Activated CD8-positive, alpha-beta memory T cell treated with anti-CD3 and anti-CD28 coated beads for 36 hours (primary cell): ENCODE data around the gene HSPA1B. TPM values are rescaled to one million over a fixed set of nuclear protein-coding genes. Genes with fewer than 3 reads are reported as not detected.
"Not testable (repeated sequence)": the region's sequence is repeated elsewhere in the genome, so short reads cannot be mapped to it uniquely, and the experiment has no call there.

Source experiments
- CTCF ChIA-PET: fragments of 350-600 bp; sonication (Branson Sonifier 250); formaldehyde crosslinking; loops from one replicate; lab custom pipeline; 2021; ENCODE audit warnings: antibody characterized with exemption; lab: Charles Lee
- POLR2A ChIA-PET: fragments of 350-600 bp; sonication (Branson Sonifier 250); formaldehyde crosslinking; loops from one replicate; lab custom pipeline; 2021; ENCODE audit warnings: antibody characterized with exemption; lab: Charles Lee
- total RNA-seq, 2 experiments: library from RNA; stranded (reverse); gene quantifications; one replicate each; pipeline ENCODE4 v1.2.3, GENCODE V29; 2021

Gene HSPA1B
- total RNA-seq, 2 experiments from 2014 or later = 82.6 to 86.9 TPM

DNA sequence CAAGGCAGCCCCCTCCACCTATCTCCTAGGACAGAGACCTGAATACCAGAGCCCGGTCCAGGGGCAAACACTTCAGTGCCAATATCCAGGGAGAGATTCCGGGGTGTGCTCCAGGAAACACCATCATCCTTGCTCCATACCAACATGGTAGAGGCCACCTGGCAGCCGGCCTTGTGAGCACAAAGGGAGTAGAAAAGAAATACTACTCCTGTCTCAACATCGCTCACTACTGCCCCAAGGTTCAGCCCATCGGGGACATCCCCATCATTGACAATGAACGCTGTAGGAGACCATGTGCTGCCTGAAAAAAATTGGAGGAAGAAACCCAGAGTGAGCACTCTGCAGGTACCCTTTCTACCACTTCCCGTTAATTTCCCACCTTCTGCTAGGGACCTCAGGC, 33.6 kb downstream of the HSPA1B start:
- ChIA-PET CTCF (no interaction called here), POLR2A (no interaction called here)

DNA sequence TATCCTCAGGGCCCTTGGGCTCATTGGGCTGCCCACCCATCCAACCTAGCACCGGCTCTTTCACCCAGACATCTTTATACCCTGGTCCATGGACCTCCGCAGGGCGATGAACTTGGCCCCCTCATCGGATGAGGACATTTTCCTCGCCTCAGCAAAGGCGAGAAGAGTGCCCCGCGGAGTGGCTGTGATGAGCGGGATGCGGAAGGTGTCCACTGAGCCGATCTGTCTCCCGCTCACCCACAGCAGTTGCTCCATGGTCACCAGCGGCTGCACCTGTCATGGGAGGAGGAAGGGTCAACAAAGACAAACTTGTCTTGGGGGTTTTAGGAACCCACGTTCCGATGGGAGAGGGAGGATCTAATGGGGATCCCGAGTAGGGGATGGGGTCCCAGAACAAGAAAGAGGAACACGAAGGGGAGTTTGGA, 34.4 kb downstream of the HSPA1B start:
- POLR2A ChIA-PET = interaction anchor here (1.6 kb wide), 1 partner anchor 18 kb away, joined by 9 read pairs; no protein-coding TSS in a partner anchor
- CTCF ChIA-PET = interaction anchor here (0.5 to 1.3 kb wide), 3 partner anchors 28 to 48 kb away, joined by 4 to 6 read pairs (median 5); partner anchors contain the start of gene EHMT2

DNA sequence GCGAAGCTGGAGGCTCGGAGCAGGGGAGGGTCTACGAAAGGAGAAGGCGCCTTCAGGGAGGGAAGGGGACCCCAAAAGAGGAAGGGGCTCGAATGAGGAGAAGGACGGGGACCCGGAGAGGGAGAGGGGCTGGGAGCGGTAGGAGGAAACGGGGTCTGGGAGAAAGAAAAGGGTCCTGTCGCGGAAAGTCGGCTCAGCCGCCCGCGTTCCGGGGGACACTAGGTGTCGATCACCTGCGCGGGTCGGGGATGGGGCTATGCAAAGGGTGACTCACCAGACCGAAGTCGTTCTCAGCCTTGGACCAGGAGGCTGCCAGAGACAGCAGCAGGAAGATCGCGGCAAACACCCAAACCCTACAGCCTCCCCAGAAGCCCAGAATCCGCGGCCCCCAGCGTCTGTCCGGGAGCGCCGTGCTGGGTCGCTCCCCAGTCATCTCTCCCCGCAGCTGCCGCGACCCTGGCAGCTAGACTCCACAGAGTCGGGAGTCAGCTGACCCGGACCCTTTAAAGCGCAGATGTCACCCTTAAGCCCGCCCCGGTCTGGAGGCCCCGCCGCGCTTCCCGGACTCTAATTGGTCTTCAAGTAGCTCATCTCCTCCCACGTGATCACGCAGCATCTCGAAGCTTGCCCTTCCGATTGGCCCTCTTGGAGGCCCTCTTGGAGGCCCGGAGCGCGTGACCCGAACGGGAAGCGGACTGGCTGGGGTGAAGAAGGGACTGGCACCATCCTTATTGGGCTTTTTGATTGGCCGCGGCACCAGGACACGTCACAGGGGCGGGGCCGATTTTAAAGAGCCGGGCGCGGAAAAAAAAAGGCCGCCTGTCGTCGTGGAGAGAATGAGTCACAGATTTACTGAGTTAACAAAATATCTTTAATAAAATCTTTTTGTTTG, 35.1 kb downstream of the HSPA1B start, which contains the start of gene NEU1:
TSS of gene NEU1 (minus strand) at position 478 of the 892 bp plus-strand sequence. CDS start at position 433, 45 bp downstream.
- CTCF ChIA-PET = interaction anchor here (0.5 to 1.9 kb wide), 6 partner anchors 27 to 210 kb away, joined by 3 to 8 read pairs (median 4); partner anchors contain the start of gene EHMT2
- POLR2A ChIA-PET = interaction anchor here (0.6 to 1.9 kb wide), 9 partner anchors 15 to 321 kb away, joined by 3 to 9 read pairs (median 4); partner anchors contain the start of genes ABHD16A, DDX39B, DXO and HSPA1B

DNA sequence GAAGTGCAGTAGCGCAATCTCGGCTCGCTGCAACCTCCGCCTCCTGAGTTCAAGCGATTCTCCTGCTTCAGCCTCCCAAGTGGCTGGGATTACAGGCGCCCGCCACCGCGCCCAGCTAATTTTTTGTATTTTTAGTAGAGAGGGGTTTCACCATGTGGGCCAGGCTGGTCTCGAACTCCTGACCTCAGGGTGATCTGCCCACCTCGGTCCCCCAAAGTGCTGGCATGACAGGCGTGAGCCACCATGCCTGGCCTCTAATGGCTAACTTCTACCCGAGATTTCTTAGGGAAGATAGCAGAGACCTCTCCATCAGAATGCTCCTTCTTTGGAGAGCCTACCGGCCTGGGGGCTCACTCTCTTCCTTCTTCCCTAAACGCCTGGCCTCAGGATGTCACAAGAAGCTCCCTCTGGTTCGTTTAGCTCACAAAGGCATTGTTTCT, 36.6 kb downstream of the HSPA1B start:
- CTCF ChIA-PET = interaction anchor here (0.6 to 1.9 kb wide), 5 partner anchors 11 to 1010 kb away, joined by 3 to 8 read pairs (median 4); no protein-coding TSS in a partner anchor
- POLR2A ChIA-PET = interaction anchor here (0.6 to 1.9 kb wide), 2 partner anchors 33 to 37 kb away, joined by 3 to 8 read pairs; partner anchors contain the start of gene HSPA1B

DNA sequence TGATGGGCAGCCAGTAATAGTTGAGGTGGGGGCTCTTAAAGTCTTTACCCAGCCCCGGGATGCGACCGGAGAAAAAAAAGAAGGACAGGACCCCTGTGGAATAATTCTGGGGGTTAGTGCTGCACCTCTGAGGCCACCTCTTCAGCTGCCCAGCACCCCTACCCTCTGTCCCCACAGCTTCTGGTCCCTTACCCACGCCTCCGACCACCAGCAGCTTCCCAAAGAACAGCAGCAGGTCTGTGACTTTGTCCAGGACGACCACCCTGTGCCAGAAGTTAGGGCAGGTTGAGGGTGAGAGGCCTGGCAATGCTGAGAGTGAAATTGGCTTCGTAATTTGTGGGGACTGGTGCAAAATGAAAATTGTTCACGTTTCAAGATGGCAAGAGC, 37.3 kb downstream of the HSPA1B start:
- CTCF ChIA-PET = interaction anchor here (0.6 to 1.1 kb wide), 3 partner anchors 10 to 34 kb away, joined by 3 to 4 read pairs (median 4); no protein-coding TSS in a partner anchor
- POLR2A ChIA-PET = no interaction called here

DNA sequence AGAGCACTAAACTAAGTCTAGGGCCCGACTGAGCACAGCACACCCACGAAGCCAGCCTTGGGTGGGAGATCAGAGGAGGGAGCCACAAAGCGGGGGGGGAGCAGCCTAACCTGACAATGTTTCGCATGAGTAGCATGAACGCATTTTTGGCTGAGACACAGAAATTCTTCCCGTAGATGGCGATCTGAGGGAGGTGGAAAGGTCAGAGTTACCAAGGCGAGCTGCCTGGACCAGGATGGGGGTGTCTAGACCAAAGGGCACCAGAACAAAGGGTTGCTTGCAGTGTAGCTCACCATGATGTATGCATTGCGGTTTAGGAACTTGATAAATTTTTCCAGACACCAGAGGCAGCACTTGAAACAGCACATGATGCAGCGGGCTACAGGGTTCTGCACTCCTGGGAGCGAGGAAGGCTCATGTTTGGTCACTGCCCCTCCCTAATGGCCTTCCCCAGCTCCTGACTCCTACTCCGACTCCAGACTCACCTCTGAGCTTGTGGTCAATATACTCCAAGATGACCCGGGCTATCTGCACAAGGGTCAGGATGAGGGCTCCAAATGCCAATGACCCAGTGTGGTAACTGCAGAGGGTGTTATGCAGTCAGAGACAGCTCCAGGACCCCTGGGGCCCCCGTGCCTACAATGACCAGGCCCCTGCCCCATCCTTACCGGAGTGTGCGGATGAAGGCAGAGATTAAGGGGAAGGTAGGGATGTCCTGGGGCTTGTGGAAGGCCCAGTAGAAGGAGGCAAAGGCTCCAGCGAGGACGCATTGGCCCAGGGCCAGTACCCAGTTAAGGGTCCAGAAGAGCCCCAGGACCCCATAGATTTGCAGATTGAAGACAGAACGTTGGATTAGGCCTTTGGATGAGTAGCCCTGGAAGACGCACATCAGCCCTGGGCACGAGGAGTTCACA, 37.9 kb downstream of the HSPA1B start:
- POLR2A ChIA-PET = no interaction called here
- CTCF ChIA-PET = interaction anchor here (0.6 to 0.8 kb wide), 3 partner anchors 23 to 35 kb away, joined by 3 to 4 read pairs (median 3); no protein-coding TSS in a partner anchor

DNA sequence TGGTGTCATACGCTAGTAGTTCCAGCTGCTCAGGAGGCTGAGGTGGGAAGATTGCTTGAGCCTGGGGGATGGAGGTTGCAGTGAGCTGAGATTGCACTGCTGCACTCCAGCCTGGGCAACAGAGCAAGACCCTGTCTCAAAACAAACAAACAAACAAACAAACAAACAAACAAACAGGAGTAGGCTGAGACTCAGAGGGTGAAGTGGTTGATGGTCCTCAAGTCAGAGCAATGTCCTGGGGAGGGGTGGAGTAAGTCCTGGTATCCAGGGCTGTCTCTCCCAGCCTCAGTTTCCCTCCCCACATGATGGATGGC, 41.1 kb downstream of the HSPA1B start:
- CTCF ChIA-PET = not testable (repeated sequence)

DNA sequence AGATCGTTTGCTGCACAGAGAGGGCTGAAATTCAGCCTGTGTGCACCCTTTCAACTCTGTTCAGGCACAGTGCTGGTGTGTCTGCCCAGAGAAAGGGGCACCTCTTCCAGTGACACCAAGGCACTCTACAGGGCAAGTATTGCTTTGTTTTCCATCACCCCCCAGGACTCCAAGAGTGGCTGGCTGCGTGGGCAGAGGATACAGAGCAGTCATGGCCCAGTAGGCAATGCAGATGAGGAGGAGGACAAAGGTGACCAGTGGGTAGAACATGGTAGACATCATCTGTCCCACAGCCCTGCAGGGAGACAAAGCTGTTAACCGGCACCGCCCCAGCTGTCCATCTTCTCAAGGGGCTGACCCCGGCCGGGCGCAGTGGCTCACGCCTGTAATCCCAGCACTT, 41.8 kb downstream of the HSPA1B start:
- ChIA-PET POLR2A (no interaction called here), CTCF (no interaction called here)

More for the DNA sequence above, 41.1 kb downstream of the HSPA1B start:
- POLR2A ChIA-PET = not testable (repeated sequence)

DNA sequence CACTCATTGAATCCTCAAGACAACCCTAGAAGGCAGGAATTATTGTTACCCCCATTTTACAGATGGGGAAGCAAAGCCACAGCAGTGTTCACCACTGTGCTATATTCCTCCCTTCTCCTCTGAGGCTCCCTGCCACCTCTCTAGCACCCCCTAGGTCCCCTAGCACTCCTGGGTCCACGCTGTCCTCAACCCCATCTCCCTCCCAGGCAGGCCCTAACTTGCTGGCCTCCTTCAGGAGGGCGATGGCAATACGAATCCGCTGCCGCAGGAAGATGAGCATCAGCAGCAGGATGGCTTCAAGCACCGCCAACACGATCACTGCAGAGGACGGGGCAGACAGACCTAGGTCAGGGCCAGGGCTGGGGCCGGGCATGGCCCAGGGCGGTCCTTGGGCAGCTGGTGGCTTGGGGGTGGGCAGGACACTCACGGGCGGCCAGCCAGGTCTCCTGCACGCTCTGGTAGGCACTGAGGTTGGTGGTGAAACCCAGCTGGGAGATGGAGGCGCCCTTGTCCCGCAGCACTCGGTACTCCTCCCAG, 42.9 kb downstream of the HSPA1B start:
- ChIA-PET POLR2A (no interaction called here), CTCF (no interaction called here)

DNA sequence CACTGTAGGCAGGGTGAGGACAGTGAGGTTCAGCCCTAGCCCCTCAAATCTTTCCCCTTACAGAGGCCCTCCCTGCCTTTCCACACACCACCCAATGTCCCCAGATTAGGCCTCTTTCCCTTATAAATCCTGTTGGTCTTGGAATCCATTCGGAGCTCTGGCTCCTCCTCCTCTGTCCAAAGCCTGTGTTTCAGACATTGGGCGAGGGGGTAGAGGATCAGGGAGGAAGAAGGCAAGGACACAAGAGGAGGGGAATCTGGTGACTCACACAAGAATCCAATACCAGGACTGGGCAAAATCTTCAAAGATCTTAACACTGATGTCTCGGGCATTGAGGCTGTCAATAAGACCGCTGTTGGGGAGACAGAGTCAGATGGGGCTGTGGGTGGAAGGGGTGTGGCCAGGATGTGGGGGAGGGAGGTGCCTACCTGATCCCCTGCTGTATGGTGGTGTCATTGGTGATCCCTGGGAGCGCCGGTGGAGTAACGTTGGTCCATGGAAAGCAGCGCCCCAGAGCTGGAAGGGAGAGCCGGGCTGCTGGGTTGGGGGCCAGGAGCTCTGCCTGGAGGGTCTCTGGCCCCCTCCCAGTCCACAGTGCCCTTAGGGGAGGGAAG, 43.6 kb downstream of the HSPA1B start:
- ChIA-PET CTCF (no interaction called here), POLR2A (interaction anchor here (0.6 kb wide), 1 partner anchor 35 kb away, joined by 3 read pairs; no protein-coding TSS in a partner anchor)

DNA sequence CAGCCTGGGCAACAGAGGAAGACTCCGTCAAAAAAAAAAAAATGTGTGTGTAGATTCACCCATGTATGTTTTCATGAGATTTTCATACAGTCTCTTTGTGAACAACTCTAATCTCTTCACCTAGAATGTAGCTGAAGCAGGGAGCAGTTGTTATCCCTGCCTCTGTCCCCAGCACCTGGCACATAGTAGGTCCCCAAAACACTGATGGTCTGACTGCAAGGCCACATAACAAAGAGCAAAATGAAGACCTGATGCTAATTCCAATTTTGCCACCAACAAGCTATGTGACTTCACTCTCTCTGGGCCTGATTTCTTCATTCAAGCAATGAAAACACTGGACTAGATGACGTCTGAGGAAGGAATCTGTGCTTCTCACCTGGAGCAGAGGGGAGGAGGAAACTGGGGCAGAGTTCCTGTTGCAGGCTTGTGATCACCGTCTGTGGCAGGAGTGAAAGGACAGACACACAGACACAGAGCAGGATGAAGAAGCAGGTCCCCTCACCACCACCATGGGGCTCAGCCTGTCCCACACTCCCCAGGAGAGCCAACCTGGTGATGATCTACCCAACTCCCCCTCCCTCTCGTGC, 46.6 kb downstream of the HSPA1B start:
- POLR2A ChIA-PET = no interaction called here

DNA sequence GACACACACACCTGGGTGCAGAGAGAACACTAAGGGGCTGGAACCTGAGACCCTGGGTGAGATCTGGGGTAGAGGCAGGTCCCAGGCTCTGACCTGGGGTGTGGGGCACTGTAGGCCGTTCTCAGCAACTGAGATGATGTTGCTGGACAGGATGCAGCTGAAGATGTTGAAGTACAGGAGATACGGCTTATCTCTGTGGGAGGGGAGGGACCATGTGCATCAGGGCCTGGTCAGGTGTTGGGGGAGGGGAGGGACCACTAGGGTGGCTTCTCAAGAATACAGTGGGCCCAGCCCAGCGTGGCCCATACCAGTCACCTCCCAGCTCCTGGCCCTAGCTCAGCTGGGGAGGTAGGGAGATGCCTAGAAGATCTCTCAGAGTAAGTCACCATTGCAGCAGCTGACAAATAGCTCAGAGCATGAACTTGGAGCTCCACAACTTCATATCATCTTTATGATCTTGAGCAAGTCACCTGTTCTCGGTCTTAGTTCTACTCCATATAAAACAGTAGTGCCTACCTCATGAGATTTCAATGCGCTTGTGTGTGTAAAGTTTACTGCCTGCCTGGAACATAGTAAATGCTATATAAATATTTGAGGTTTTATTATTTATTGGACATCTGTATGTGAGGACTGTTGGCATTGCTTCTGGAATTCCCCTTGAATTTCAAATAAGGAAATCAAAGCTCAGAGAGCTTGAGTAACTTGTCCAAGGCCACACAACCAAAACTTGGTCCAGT, 47.5 kb downstream of the HSPA1B start:
- POLR2A ChIA-PET = interaction anchor here (0.5 kb wide), 1 partner anchor 235 kb away, joined by 7 read pairs; no protein-coding TSS in a partner anchor
- CTCF ChIA-PET = interaction anchor here (2.0 kb wide), 1 partner anchor 11 kb away, joined by 4 read pairs; no protein-coding TSS in a partner anchor

More for the DNA sequence above, 46.6 kb downstream of the HSPA1B start:
- CTCF ChIA-PET = interaction anchor here (2.0 kb wide), 1 partner anchor 10 kb away, joined by 4 read pairs; no protein-coding TSS in a partner anchor

DNA sequence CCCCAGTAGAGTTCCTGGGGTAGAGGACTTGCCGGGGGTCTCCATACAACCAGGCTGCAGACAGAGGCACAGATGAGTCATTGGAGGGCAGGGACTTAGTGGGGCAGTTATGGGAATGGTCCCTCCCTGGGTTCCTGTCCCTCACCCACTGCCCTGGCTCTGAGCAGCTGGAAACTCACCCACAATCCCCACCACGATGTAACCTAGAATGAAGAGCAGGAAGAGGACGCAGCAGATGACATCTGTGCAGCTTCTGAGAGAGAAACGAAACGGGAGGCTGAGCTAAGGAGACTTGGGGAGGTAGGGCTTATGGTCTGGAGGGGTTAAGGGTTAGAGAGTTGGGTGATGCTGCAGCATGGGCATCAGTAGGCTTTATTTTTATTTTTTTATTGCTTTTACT, 48.3 kb downstream of the HSPA1B start:
- ChIA-PET POLR2A (no interaction called here), CTCF (interaction anchor here (2.0 kb wide), 1 partner anchor 12 kb away, joined by 4 read pairs; no protein-coding TSS in a partner anchor)

DNA sequence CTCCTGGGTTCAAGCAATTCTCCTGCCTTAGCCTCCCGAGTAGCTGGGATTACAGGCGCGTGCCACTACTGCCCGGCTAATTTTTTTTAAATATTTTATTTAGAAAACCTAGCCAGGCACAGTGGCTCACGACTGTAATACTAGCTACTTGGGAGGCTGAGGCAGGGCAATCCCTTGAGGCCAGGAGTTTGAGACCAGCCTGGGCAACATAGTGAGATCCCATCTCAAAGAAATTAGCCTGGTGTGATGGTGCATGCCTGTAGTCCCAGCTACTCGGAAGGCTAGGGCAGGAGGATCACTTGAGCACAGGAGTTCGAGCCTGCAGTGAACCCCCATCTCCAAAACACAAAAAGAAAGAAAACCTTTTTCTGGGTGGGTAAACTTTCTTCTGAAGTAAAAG, 48.8 kb downstream of the HSPA1B start:
- ChIA-PET POLR2A (no interaction called here), CTCF (interaction anchor here (1.0 to 2.0 kb wide), 3 partner anchors 12 to 21 kb away, joined by 3 to 4 read pairs (median 3); partner anchors contain the start of gene EHMT2)

DNA sequence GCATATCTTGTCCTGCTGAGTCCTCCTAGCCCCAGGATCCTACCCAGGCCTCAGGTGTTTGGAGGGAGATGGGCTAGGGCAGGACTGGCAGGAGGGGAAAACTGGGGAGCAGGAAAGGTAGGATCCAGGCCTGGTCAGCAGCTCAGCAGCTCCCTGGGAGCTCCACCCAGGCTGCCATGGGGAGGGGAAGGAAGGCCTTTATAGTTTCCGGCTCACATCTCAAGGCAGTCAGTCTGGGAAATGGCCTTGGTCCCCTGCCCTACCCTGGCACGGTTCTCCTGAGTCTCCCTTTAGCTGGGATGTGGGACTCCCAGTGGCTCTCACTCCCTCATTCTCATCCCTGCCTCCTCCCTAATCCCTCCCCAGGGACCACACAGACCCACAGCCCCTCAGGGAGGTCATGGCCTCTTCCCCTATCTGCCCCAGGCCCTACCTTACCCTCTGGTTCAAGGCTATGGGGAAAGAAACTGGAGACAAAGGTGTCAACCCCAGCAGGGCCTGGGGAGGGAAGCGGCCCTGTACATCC, 49.6 kb downstream of the HSPA1B start:
- CTCF ChIA-PET = interaction anchor here (0.6 to 1.2 kb wide), 3 partner anchors 11 to 182 kb away, joined by 3 read pairs; partner anchors contain the start of gene EHMT2

DNA sequence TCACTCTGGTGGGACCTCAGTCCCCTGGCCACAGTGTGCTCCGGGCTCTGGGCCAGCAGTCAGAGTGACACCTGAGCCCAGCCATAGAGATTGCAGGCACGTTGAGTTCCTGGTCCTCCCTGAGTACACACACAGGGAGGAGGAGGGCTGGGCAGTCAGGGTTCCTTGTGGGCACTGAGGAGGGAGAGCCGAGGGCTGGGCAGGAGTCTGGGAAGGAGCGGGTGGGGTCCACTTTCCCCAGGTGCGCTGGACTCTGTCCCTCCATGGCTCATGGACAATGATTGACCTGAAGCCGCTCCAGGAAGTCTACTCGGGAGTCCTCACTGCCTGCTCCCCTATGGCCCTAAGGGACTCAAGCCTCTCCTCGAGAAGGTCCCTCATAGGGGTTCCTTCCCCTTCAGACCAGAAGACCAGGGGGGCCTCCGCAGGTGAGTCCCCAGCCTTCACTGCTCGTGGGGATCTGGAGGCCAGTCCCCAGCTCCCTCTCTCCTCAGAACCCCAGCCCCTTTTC, 50.2 kb downstream of the HSPA1B start:
- ChIA-PET CTCF (interaction anchor here (1.2 kb wide), 1 partner anchor 20 kb away, joined by 3 read pairs; the partner anchor contains the start of gene EHMT2), POLR2A (no interaction called here)

More for the DNA sequence above, 49.6 kb downstream of the HSPA1B start:
- POLR2A ChIA-PET = no interaction called here
